Astrocyte of the spinal cord (primary cell): ENCODE data around the gene MN1.

Experiments
- DNase-seq: peaks from one replicate; pipeline ENCODE4 v3.0.0; 2011; ENCODE audit warnings: low read depth, low spot score
- H3K4me3 ChIP-seq: 2 replicates; pipeline ENCODE4 v1.5.1; 2011; ENCODE audit warnings: low read depth, mild to moderate bottlenecking, low read length, moderate library complexity
- in situ Hi-C: cut with HindIII; loops from 2 replicates; pipeline ENCODE4 v1.10.0; 2017; ENCODE audit warnings: low sequenced_read_pairs
- TF ChIP-seq, protein P1 (sequence below): IDR thresholded peaks from 2 replicates; pipeline ENCODE4 v1.5.1; 2012; ENCODE audit warnings: low read depth, mild to moderate bottlenecking, low read length, inconsistent platforms

Gene MN1

DNA sequence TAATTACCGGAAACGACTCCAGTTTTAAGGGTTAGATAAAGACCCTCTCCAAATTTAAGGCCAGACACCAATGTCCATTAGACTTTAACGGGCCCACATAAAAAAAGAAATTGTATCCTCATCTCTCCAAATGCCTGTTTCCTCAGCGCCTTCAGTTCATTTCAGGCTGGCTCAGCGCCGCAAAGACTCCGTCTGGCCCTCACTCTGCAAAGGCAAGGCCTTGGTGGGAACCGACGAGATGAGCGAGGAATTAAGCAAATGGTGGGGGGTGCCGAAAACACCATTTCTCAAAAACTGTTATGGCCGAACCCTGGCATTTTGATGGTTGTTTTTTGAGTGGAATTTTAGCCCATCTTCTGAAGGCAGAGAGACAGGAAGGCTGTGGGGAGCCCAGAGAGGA, 15.7 kb downstream of the MN1 start:
- H3K4me3 ChIP-seq, result no peak overlapping the region
- in situ Hi-C loops, result no loop called here
- TF ChIP-seq, protein P1, sequence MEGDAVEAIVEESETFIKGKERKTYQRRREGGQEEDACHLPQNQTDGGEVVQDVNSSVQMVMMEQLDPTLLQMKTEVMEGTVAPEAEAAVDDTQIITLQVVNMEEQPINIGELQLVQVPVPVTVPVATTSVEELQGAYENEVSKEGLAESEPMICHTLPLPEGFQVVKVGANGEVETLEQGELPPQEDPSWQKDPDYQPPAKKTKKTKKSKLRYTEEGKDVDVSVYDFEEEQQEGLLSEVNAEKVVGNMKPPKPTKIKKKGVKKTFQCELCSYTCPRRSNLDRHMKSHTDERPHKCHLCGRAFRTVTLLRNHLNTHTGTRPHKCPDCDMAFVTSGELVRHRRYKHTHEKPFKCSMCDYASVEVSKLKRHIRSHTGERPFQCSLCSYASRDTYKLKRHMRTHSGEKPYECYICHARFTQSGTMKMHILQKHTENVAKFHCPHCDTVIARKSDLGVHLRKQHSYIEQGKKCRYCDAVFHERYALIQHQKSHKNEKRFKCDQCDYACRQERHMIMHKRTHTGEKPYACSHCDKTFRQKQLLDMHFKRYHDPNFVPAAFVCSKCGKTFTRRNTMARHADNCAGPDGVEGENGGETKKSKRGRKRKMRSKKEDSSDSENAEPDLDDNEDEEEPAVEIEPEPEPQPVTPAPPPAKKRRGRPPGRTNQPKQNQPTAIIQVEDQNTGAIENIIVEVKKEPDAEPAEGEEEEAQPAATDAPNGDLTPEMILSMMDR, result no peak
- DNase-seq, result no peak

DNA sequence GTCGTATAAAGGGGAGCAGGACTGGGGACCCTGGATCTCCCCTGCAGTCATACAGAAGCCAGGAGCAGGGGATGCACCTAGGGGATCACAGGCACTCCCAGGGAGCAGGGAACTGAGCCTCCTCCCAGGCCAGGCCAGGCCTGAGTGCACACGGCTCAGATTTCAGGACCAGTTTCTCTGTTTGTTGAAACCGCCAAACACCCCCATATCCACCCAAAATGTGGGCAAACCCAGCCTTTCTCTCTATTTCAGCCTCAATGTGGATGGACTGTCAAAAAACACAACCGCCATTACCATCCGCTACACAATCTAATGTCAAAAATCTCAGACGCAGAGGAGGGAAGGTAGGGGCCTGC, 17.5 kb downstream of the MN1 start:
- DNase-seq, result no peak
- TF ChIP-seq, protein P1, result no peak
- no peak overlapping the region for H3K4me3 ChIP-seq
- in situ Hi-C loops, result no loop called here

DNA sequence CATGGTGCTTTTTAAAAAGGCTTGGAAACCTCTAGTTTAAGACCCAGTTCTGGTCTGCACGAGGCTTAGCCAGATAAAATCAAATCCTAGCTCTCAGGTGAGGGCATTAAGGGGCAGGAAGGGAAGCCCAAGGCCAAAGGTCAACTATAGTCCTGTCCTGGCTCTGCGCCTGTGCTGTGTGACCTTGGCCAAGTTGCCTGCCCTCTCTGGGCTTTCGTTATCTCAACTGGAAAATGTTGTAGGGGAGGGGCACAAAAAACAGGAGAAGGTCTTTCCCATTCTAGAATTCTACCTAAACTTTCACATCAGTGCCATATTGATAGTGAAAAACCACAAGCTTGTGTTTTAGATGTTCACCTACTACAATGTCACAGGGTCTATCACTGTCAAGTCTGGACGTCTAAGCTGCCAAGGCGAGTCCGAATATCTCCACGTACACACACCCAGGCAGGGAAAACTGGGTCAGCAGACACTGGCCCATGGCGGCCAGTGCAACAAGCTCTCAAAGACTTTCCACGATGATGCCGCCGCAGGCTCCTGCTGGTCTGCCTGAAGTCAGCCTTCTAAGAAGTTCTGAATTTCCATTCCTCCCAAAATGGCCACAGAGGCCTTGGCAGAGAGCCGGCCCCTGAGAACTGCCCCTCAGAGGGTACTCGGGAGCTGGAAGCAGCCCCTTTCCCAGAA, 18.0 kb downstream of the MN1 start:
- DNase-seq, result no peak
- TF ChIP-seq, protein P1, result no peak
- H3K4me3 ChIP-seq, result no peak overlapping the region
- in situ Hi-C loops, result no loop called here

DNA sequence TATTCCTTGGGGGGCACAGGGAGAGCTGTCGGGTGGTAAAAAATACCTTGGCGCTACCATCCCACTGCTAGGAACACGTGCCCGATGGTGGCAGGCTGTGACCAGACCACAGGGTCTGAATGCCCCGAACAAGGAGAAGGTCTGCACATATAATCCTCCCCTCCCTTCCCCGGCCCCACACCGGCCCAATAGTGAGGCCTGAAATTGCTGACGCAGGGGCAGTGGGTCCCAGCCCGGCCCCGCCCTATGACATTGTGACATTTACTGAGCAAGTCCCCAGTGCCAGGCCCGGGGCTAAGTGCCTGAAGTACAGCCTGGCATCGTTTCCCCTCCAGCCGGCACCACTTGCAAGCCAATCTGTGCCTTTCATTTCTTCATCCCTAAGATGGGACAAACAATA, 19.5 kb downstream of the MN1 start:
- H3K4me3 ChIP-seq, result no peak overlapping the region
- in situ Hi-C loops, result no loop called here
- no peak for DNase-seq
- TF ChIP-seq, protein P1, result no peak

DNA sequence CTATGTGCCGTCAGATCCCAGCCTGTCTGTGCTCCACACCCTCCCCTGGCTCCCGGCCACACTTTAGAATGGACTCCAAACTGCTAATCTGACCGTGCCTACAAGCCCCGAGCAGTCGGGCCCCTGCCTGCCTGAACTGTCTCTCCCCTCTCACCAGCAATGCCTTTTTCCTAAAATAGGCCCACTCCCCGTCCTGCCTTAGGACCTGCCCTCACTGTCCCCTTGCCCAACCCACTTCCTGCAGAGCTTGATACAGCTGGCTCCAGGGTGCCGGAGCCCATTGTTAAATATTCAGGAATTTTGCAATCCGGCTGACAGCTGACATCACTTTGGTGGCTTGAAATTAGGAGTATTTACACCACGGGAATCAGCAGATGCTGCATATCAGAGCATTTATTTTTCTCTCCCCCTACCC, 21.4 kb downstream of the MN1 start:
- in situ Hi-C loops, result no loop called here
- no peak for DNase-seq
- H3K4me3 ChIP-seq, result no peak overlapping the region
- TF ChIP-seq, protein P1, result no peak

DNA sequence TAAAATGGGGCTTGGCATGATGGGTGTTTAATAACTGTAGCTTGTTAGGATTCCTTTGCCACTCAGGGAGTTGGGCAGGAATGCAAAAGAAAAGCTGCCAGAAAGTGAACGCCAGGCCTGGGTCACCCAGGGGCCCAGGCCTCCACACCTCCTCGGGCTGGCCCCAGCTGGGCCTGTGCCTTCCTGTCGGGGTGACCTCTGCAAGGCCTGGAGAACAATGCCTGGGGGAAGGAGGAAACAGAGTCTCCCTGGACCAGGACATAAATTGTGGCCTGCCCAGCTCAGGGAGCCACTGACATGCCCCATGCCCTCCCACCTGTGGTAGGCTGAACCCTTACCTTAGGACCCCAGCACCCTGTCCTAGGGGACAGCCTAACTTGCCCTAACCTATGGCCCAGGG, 21.9 kb downstream of the MN1 start:
- H3K4me3 ChIP-seq, result no peak overlapping the region
- in situ Hi-C loops, result no loop called here
- TF ChIP-seq, protein P1, result no peak
- no peak for DNase-seq
